LNCAP (cell line): Measurements from ENCODE around the gene SNTG2.

ENCODE experiments used
- TF ChIP-seq, protein P1 (sequence below): fragments of 450-650 bp; IDR thresholded peaks from 2 replicates; pipeline ENCODE4 v1.5.1; 2017; ENCODE audit warnings: mild to moderate bottlenecking

The SNTG2 gene

DNA sequence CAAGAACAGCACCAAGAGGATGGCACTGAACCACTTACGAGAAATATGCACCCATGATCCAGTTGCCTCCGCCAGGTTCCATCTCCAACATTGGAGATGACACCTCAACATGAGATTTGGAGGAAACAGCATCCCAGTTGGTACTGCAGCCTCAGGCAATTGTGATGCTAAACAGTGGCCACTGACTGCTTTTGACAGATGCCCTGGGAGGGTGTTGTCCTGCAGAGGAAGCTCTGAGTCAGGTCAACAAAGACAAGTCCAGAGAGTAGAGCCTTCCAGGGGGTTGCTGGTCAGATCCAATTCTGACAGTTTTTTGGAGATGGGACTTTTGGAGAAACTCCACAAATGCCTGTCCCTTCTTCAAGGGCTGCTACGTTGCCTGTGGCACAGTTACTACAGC lies 82.4 kb downstream of the SNTG2 start:
- TF ChIP-seq, protein P1, sequence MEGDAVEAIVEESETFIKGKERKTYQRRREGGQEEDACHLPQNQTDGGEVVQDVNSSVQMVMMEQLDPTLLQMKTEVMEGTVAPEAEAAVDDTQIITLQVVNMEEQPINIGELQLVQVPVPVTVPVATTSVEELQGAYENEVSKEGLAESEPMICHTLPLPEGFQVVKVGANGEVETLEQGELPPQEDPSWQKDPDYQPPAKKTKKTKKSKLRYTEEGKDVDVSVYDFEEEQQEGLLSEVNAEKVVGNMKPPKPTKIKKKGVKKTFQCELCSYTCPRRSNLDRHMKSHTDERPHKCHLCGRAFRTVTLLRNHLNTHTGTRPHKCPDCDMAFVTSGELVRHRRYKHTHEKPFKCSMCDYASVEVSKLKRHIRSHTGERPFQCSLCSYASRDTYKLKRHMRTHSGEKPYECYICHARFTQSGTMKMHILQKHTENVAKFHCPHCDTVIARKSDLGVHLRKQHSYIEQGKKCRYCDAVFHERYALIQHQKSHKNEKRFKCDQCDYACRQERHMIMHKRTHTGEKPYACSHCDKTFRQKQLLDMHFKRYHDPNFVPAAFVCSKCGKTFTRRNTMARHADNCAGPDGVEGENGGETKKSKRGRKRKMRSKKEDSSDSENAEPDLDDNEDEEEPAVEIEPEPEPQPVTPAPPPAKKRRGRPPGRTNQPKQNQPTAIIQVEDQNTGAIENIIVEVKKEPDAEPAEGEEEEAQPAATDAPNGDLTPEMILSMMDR: no peak

DNA sequence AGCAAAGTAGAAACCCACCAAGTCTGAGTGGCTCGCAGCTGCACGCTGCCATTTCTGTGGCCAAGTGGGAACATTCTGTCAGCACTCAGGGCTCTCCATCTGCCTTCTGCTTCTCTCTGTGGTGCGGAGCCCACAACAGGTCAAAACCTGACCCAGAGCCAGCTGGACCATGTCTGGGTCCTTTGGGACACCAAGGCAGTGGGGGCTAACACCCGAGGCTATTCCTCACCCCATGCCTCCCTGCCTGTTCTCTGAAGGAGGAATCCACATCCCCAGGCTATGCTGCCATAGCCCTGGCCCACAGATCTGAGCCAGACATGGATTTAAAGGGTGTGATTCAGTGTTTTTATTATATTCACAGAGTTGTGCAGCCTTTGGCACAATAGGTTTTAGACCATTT lies 86.4 kb downstream of the SNTG2 start:
- TF ChIP-seq, protein P1: no peak

DNA sequence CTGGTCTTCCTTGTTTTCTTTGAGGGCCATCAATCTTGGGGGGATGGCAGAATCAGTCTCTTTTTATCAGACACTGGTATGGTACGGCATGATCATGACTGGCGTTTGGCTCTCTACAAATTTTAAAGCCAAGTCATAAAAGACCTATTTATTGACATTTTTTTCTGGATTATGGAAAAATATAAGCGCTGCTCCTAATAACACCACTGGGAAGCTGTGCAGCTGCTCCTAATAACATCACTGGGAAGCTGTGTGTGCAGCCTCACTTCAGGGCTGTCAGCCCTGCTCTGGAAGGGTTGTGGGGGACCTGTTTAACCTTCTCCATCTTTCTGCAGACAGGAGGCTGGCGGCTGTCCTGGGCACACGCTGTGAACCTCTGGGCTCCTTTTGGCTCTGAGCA lies 88.9 kb downstream of the SNTG2 start:
- TF ChIP-seq, protein P1: no peak

DNA sequence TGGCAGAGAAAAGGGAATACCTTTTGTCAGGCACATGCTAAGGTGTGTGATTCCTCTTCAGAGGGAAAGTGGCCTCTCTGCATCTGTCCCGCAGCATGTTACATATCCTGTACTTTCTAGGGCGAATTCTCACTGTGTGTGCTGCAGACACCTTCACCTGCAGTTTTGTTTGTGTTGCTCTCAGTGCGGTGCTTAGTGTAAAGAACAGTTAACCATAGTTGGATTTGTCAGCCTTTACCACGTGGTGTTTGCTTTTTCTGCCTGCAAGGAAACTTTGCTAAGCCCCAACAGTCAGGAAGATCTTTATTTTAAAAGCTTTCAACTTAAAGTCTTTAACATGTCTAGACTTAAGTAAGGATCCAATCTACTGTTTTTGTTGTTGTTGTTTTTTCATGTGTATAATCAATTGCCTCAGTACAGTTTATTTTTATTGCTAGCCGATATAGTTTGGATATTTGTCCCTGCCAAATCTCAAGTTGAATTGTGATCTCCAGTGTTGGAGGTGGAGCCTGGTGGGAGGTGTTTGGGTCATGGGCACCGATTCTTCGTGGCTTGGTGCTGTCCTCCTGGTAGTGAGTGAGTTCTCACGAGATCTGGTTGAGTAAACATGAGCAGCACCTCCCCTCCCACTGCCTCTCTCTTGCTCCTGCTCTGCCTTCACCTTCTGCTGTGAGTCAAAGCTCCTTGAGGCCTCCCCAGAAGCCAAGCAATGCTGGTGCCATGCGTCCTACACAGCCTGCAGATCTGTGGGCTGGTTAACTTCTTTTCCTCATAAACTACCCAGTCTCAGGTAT lies 90.6 kb downstream of the SNTG2 start:
- TF ChIP-seq, protein P1: no peak

DNA sequence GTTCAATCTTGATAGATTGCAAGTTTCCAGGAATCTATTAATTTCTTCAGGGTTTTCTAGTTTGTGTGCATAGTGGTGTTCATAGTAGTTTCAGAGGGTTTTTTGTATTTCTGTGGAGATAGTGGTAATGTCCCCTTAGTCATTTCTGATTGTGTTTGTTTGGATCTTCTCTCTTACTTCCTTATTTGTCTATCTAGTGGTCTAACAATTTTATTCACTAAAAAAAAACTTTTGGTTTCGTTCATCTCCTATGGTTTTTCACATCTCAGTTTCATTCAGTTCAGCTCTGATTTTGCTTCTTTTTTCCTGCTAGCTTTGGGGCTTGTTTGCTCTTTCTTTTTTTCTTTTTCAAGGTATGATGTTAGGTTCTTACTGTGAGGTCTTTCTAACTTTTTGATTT lies 94.5 kb downstream of the SNTG2 start:
- TF ChIP-seq, protein P1: no peak

DNA sequence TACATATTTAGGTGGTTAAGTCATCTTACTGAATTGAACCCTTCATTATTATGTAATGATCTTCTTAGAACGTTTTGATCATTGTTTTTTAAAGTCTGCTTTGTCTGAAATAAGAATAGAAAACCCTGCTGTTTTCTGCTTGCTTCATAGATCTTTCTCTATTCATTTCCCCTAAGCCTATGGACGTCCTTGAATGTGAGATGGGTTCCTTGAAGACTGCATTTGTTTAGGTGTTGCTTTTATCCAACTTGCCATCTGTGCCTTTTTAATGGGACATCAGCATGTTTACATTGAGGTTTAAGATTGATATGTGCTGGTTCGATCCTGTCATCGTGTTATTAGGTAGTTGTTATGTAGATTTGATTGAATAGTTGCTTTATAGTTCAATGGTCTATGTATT lies 95.4 kb downstream of the SNTG2 start:
- TF ChIP-seq, protein P1: no peak

DNA sequence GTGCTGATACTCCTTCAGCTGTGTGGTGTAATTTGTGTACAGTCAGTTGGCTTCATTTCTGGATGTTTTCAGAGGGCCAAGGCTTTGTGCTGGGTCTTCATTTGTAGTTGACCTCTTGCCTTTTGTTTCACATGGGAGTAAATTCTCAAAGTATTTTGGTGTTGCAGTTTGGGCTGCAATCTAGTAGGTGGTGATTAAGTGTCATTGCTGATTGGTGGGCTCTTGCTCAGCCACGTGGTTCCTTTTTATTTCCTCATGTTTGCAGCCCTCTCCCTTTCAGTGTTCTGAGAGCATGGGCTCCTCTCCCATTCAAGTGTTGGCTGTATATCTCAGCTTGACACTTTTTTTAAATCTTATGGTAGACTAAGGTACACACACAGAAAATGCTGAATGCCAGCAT lies 96.8 kb downstream of the SNTG2 start:
- TF ChIP-seq, protein P1: no peak

DNA sequence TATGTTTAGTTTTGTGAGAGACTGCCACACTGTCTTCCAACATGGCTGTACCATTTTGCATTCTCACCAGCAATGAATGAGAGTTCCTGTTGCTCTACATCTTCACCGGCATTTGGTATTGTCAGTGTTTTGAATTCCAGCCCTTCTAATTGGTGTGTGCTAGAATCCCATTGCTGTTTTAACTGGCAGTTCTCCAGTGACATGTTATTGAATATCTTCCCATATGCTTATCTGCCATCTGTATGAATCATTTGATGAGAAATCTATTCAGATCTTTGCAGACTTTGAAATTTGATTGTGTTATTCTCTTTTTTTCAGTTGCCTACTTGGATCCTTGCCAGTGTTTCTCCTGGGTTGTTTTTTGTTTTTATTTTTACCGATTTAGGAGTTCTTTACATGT lies 99.0 kb downstream of the SNTG2 start:
- TF ChIP-seq, protein P1: no peak
